NOMO-1 (cell line): ENCODE data around the gene KCNMB4.

Experiments used
- DNase-seq, 2 experiments: peaks; one replicate each; lab custom pipeline; 2025; ENCODE audit not compliant: unreplicated experiment in 2 of 2; lab: John Stamatoyannopoulos, UW

KCNMB4 gene

DNA sequence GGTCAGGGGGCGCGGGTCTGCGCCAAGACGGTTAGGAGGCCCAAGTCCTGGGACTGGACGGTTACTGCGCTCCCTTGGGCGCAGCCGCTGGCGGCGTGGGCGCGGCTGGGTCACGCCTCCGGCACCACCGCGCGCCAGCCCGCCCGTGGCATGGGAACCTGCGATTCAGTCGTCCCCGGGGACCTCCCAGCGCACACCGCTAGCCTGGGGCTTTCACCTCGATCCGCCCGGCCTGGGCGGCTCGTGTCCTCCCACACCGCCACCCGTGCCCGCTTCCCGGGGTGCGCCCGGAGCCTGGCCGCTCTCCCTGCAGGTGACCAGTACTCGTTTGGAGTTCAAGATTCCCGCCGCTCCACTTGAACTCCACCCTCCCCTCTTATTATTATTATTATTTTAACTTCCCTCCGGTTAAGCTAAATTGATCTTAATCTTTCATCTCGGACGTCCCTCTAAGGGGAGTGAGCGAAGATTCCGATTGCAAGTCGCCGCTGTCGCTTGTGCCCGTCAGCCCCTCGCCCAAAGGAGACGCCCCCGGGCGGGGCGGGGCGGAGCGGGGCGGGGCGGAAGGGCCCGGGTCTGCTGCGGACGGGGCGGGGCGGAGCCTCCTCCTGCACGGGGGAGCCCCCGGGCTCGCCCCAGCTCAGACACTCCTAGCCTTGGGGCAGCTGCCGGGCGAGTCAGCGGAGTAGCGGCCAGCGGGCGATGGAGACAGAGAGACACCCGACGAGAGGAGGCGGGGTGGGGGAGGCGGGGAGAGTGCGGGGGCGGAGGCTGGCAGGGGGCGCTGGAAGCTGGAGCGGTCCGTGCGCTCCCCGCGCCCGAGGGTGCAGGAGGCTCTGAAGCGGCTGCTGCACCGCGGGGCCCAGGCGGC is at the start of gene KCNMB4:
KCNMB4 (plus strand) TSS at position 643 of the 871 bp plus-strand sequence. CDS start 445 bp downstream, outside the sequence.
- no peak for DNase-seq

GRCh38 chr12:70317781-70318180 is 48.3 kb upstream of the KCNMB4 start:
- DNase-seq = peak; percentile 9 to 77

- peak; percentile 13 to 31 for DNase-seq
Observed at GRCh38 chr12:70319605-70320004, 46.5 kb upstream of the KCNMB4 start.

DNA sequence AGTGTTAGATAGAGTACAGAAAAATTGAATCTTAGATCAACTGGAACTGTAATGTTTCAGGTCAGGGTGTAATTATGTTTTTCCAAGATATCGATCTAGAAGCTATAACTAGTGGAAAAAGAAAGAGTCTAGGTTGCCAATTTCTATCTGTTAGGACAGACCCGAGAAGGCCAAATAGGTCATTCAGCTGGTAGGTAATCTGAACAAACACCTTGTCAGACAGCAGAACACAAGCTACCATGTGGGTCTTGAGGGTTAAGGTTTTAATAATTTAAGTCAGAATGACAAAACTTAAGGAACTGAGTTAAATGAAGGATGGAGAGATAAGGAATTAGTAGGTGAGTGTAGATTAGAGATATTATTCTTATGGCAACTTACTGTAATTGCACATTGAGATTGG is 44.9 kb upstream of the KCNMB4 start:
- DNase-seq = no peak

GRCh38 chr12:70327541-70327940 is 38.5 kb upstream of the KCNMB4 start:
- DNase-seq = no peak

DNA sequence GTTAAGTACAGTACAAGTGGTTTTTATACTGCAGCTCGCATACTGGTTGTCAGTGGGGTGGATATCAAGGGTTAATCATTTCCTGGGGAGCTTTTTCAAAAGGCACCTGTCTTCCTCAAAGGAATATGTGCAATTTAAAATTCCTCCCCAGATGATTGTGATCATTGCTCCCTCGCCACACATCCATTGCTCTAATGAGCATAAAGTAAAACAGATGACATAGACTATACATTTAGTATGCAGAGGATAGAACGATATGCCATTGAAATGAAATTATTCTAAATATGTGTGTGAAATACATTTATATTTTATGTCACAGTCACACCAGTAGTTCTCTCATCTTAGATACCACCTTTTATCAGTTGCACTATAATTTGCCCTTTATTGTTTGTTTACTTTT is 36.4 kb upstream of the KCNMB4 start:
- no peak for DNase-seq

GRCh38 chr12:70330158-70330557 is 35.9 kb upstream of the KCNMB4 start:
- DNase-seq = no peak

DNA sequence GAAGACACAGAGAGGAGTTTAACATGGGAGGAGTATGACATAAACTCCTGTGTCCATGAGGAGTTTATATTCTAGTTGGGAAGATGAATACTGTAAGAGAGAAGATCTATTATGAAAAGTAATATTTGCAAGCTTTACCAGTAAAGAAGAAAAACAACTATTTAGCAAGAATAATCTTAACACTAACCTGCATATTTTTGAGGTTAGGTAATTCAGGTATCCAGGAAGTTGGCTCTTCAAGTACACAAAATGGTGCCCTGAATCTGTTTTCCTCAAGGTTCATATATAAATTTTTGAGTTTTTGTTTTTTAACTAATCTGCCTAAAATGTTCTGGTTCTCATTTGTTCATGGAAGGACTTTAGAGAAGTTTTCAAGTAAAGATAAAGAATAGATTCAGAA is 33.9 kb upstream of the KCNMB4 start:
- DNase-seq = no peak

DNA sequence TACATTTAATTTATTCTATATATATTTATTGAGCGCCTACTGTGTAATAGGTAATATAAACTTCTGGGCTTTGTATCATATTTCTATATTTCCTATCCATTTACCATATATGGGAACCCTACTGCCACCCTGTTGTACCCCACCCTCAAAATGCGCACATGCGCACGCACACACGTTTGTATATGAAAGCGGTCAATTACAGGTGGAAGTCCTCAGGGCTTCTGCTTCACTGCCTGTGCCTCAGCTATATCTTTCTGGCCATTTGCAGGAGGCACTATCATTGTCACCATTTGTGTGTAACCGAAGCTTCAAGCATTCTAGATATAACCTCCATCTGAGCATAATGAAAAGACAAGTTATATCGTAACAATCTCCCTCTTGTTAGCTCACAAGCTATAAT is 31.3 kb upstream of the KCNMB4 start:
- DNase-seq = no peak

DNA sequence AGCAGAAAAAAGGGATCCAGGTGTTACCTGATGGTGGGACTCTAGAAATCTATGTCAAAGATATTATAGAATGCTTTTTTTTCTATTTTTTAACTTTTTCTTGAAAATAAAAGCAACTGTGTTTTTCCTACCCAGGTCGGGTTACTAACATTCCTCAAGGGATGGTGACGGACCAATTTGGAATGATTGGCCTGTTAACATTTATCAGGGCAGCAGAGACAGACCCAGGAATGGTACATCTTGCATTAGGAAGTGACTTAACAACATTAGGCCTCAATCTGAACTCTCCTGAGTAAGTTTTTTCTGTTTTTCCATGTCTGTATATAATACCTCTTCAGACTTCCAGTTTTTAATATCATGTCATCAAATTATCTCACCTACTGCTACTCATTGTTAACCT is 27.6 kb upstream of the KCNMB4 start:
- no peak for DNase-seq

- DNase-seq = no peak
Observed at GRCh38 chr12:70351076-70351475, 15.0 kb upstream of the KCNMB4 start.

- peak; percentile 37 to 70 for DNase-seq
Observed at GRCh38 chr12:70353780-70354660, 12.1 kb upstream of the KCNMB4 start.

GRCh38 chr12:70354787-70355186 is 11.3 kb upstream of the KCNMB4 start:
- peak in 1 of 2 experiments; percentile 46 for DNase-seq

DNA sequence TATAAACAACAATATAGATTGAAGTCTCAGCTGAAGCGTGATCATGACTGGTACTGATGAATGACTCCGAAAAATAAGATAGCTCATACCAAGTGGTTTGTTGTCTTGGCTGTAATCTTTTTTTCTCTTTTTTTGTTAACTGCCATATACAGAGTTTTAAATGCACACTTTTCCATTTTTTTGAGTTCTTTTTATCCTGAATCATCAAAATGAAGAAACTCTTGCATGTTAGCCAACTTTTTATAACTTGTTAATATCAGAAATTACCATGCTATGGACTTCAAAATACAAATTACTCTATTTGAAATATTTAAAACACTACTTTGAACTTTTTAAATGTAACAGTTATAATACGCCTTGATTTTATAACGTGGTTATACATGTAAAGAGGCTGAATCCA is 10.1 kb upstream of the KCNMB4 start:
- no peak for DNase-seq

DNA sequence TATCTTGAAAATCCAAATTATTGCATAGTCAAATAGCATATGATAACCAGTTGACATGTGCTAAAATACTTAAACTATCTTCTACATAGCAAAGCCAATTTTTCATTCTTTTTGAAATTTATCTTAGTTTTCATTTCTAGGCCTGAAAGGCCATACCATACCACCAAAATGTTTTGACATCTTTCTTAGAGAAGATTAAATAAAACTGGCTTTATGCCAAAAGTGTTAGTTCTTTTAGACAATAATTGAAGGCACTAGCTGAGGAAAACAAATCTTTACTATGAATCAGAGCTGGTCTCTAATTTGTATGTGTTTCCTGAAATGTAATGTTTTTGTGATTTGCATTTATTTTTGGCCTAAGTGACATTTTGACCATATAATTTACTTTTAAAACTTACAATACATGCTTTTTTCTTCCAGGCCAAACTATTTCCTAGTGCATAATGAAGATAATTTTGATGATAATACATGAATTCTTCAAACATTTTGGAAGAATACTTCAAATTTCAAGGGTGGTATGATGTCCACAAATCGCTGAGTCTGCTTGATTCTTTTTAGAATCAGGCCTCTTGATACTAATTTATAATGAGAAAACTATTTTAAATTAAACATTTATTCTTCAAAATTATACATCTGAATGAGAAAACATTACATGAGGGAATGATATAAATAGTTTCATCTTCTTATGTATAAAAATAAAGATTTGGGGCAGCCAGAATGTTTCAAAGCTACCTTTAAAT is 6.5 kb upstream of the KCNMB4 start:
- no peak for DNase-seq

DNA sequence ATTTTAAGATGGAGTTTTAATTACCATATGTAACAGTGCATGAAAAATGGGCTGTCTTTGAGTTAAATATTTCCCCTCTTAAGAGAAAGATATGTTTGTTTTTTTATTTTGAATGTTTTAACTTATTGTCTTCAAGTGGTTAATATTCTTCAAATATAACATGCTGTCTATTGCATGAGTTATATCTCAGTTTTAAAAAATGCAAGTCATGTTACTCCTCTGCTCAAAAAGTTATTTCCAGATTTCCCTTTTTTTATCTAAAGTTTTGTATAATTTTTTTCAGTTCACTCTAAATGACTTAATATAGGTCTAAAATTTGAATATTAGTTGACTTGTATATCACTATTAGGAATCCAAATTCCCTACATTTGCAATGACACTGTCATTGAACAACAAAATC is 5.9 kb upstream of the KCNMB4 start:
- DNase-seq = no peak

- no peak for DNase-seq
Observed at GRCh38 chr12:70364695-70365397, 1.2 kb upstream of the KCNMB4 start.

DNA sequence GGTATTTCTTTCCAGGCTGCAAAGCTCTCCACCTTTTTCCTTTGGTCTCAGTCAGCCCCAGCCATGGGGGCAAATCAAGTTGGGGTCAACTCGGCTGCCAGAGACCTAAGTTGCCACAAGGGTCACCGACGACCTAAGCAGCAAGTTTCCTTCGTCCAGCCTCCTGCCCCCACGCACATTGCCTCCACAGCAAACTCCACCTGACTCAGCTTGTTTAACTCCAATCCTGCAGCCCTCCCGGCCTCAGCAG is 767 bp upstream of the KCNMB4 start:
- DNase-seq = no peak

- DNase-seq = peak in 1 of 2 experiments; percentile 19
Observed at GRCh38 chr12:70366581-70367257, 629 bp downstream of the KCNMB4 start.
